HCT116 (cell line): ENCODE measurements around the gene MMS22L. TPM values are rescaled to one million over a fixed set of nuclear protein-coding genes. Genes with fewer than 3 reads are reported as not detected.

Source experiments
- ATAC-seq: fragments of 200-7000 bp; cut with Tn5 transposase; 2 replicates; pipeline ENCODE4 v1.9.1; 2020; ENCODE audit warnings: mild to moderate bottlenecking, moderate library complexity
- BruUV-seq: library from RNA; stranded (reverse); fragments of 400-500 nt; replicated peaks from 2 replicates; lab custom pipeline; 2021; lab: Mats Ljungman, UMichigan
- CTCF ChIA-PET: fragments of 300-600 bp; sonication (Branson Sonifier 250); formaldehyde crosslinking; loops from one replicate; lab custom pipeline; 2021; ENCODE audit warnings: antibody characterized with exemption; lab: Charles Lee
- POLR2A ChIA-PET: fragments of 300-600, 350-600 bp; sonication (Branson Sonifier 250); formaldehyde crosslinking; loops from one replicate; lab custom pipeline; 2021; ENCODE audit warnings: antibody characterized with exemption; lab: Charles Lee
- RAD21 ChIA-PET, 2 experiments: fragments of 300-600 bp; sonication (Branson Sonifier 250); formaldehyde crosslinking; loops; one replicate each; lab custom pipeline; 2023; ENCODE audit warnings: low total read pairs in 2 of 2; ENCODE audit not compliant: uncharacterized antibody in 2 of 2, unreplicated experiment in 2 of 2, low non-redundant PET in 1 of 2; lab: Charles Lee
- DNase-seq: peaks from one replicate; pipeline ENCODE4 v3.0.0-alpha.2; 2010; ENCODE audit warnings: low read depth, low spot score
- H2AFZ ChIP-seq: fragments of 200-600 bp; shearing (Covaris generic), sonication (generic); 2 replicates; pipeline ENCODE4 v1.6.1; 2017; ENCODE audit warnings: low read depth, mixed run types, mixed read lengths, antibody characterized with exemption, low read length; ENCODE audit not compliant: poor library complexity, severe bottlenecking
- H3K27ac ChIP-seq: 2 replicates; pipeline ENCODE4 v1.5.1; 2012; ENCODE audit warnings: low read depth, low read length
- H3K27me3 ChIP-seq: fragments of 200-600 bp; sonication (generic); 2 replicates; pipeline ENCODE4 v1.6.1; 2016; ENCODE audit warnings: mixed run types, low read length, mixed read lengths; ENCODE audit not compliant: insufficient read depth
- H3K36me3 ChIP-seq, 2 experiments: fragments of 200-500 bp in 1 of 2; fragments of 200-600 bp in 1 of 2; sonication (Bioruptor generic) in 1 of 2; sonication (generic) in 1 of 2; 2 replicates each; pipeline versions ENCODE4 v1.5.1 to v1.6.1; 2014 to 2016; ENCODE audit warnings: low read length in 2 of 2, inconsistent platforms in 1 of 2, mixed read lengths in 1 of 2, mixed run types in 1 of 2; ENCODE audit not compliant: insufficient read depth in 2 of 2, control insufficient read depth in 1 of 2
- H3K4me1 ChIP-seq, 2 experiments: fragments of 200-600 bp in 1 of 2; sonication (generic) in 1 of 2; 2 replicates each; pipeline versions ENCODE4 v1.5.1 to v1.6.1; 2012 to 2017; ENCODE audit warnings: low read length in 2 of 2, inconsistent platforms in 1 of 2, mild to moderate bottlenecking in 1 of 2, mixed read lengths in 1 of 2, mixed run types in 1 of 2, moderate library complexity in 1 of 2; ENCODE audit not compliant: insufficient read depth in 2 of 2, control insufficient read depth in 1 of 2
- H3K4me2 ChIP-seq: fragments of 200-600 bp; sonication (generic); 2 replicates; pipeline ENCODE4 v1.6.1; 2017; ENCODE audit warnings: mixed run types, low read length, mixed read lengths
- H3K4me3 ChIP-seq, 2 experiments: fragments of 200-600 bp in 1 of 2; sonication (generic) in 1 of 2; replicated peaks in 1 of 2; 2 replicates each; pipeline ENCODE4 v1.5.1; 2011 to 2016; ENCODE audit warnings: low read length in 2 of 2, control low read depth in 1 of 2, low read depth in 1 of 2, mild to moderate bottlenecking in 1 of 2, mixed read lengths in 1 of 2, mixed run types in 1 of 2
- H3K79me2 ChIP-seq: fragments of 200-600 bp; sonication (generic); 2 replicates; pipeline ENCODE4 v1.6.1; 2017; ENCODE audit warnings: mild to moderate bottlenecking, mixed run types, low read length, moderate library complexity, mixed read lengths; ENCODE audit not compliant: insufficient read depth
- H3K9ac ChIP-seq: fragments of 200-600 bp; sonication (generic); 2 replicates; pipeline ENCODE4 v1.6.1; 2016; ENCODE audit warnings: low read length, mixed read lengths
- H3K9me2 ChIP-seq: fragments of 200-600 bp; sonication (generic), shearing (Covaris generic); 2 replicates; pipeline ENCODE4 v1.6.1; 2017; ENCODE audit warnings: mixed run types, mild to moderate bottlenecking, moderate library complexity; ENCODE audit not compliant: insufficient read depth
- H3K9me3 ChIP-seq, 2 experiments: fragments of 200-500 bp in 1 of 2; fragments of 200-600 bp in 1 of 2; sonication (Bioruptor generic) in 1 of 2; sonication (generic) in 1 of 2; 2 replicates each; pipeline ENCODE4 v1.6.1; 2014 to 2017; ENCODE audit warnings: low read length in 2 of 2, mixed read lengths in 2 of 2, inconsistent platforms in 1 of 2, low read depth in 1 of 2, mild to moderate bottlenecking in 1 of 2, mixed run types in 1 of 2, moderate library complexity in 1 of 2; ENCODE audit not compliant: control insufficient read depth in 1 of 2, insufficient read depth in 1 of 2
- H4K20me1 ChIP-seq: fragments of 200-600 bp; sonication (generic), shearing (Covaris generic); 2 replicates; pipeline ENCODE4 v1.6.1; 2017; ENCODE audit warnings: mixed run types, mild to moderate bottlenecking, moderate library complexity; ENCODE audit not compliant: insufficient read depth
- CBX3 ChIP-seq: IDR thresholded peaks from 2 replicates; pipeline ENCODE4 v1.6.1; 2012; ENCODE audit warnings: low read depth
- EZH2phosphoT487 ChIP-seq: fragments of 200-600 bp; IDR thresholded peaks from 2 replicates; pipeline ENCODE4 v1.6.1; 2018; ENCODE audit warnings: antibody characterized with exemption, borderline replicate concordance
- FOSL1 ChIP-seq: IDR thresholded peaks from 2 replicates; pipeline ENCODE4 v1.6.1; 2012; ENCODE audit warnings: low read depth
- RAD21 ChIP-seq: IDR thresholded peaks from 2 replicates; pipeline ENCODE4 v1.6.1; 2012; ENCODE audit warnings: low read depth, mild to moderate bottlenecking
- TCF7L2 ChIP-seq: IDR thresholded peaks from 2 replicates; pipeline ENCODE4 v1.7.0; 2011; ENCODE audit warnings: borderline replicate concordance, inconsistent platforms; ENCODE audit not compliant: insufficient read depth, insufficient read length; ENCODE audit errors: extremely low read depth
- intact Hi-C: fragments of 100-400 bp; cut with micrococcal nuclease; formaldehyde crosslinking; loops from 2 replicates; pipeline ENCODE4 v1.10.0; 2022
- total RNA-seq: library from RNA; stranded (reverse); gene quantifications from one replicate; pipeline ENCODE4 v1.2.1, GENCODE V29; 2021; ENCODE audit not compliant: unreplicated experiment
- TF ChIP-seq, protein P1 (sequence below): IDR thresholded peaks from 2 replicates; pipeline ENCODE4 v1.6.1; 2011; ENCODE audit warnings: mild to moderate bottlenecking, low read length, moderate library complexity; ENCODE audit not compliant: insufficient replicate concordance; ENCODE audit errors: extremely low read depth
- TF ChIP-seq, protein P2 (sequence below), 3 experiments: fragments of 200-600 bp in 1 of 3; sonication (generic) in 1 of 3; IDR thresholded peaks in 2 of 3; conservative IDR thresholded peaks in 1 of 3; 2 replicates each; pipeline ENCODE4 v1.5.1; 2012 to 2017; ENCODE audit warnings: low read depth in 2 of 3, low read length in 2 of 3, antibody characterized with exemption in 1 of 3, borderline replicate concordance in 1 of 3, control low read depth in 1 of 3, mild to moderate bottlenecking in 1 of 3, mixed read lengths in 1 of 3, mixed run types in 1 of 3, moderate library complexity in 1 of 3; ENCODE audit not compliant: insufficient read depth in 1 of 3

The MMS22L gene
- total RNA-seq, 1 experiment from 2014 or later, result 44.1 TPM

DNA sequence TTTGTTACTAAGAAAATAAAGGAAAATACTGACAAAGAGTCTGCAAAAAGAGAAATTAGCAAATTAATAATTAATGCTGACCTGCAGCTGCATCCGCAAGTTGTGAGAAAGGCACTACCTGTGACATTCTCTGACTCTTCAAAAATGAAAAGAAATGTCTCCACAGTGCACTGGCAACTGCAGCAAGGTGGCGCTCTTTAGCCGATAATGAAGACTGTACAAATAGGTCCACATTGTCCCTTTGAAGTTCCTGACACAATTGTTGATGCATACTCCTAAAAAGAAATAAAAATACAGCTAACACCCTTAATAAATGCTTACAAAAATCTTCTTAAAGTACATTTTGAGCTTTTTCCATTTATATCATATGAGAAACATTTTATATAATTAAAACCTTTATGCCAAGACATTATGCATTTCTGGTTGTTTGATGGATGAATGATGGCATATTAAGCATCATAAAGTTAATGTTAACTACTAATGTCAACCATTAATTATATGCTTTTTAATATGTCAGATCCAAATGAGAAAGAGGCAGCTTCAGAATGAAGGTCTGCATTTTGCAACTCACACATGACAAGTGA is 96.5 kb downstream of the MMS22L start:
- ChIA-PET CTCF (interaction anchor here (0.9 to 1.2 kb wide), 2 partner anchors 12 to 18 kb away, joined by 3 read pairs; no protein-coding TSS in a partner anchor), POLR2A (no interaction called here), RAD21 (interaction anchor here in 1 of 2 experiments (0.7 kb wide), 1 partner anchor 96 kb away, joined by 3 read pairs; no protein-coding TSS in a partner anchor)
- TF ChIP-seq RAD21 (peak; percentile 77), CBX3 (no peak), TCF7L2 (peak; percentile 67), EZH2phosphoT487 (no peak), FOSL1 (no peak)
- TF ChIP-seq, protein P1, sequence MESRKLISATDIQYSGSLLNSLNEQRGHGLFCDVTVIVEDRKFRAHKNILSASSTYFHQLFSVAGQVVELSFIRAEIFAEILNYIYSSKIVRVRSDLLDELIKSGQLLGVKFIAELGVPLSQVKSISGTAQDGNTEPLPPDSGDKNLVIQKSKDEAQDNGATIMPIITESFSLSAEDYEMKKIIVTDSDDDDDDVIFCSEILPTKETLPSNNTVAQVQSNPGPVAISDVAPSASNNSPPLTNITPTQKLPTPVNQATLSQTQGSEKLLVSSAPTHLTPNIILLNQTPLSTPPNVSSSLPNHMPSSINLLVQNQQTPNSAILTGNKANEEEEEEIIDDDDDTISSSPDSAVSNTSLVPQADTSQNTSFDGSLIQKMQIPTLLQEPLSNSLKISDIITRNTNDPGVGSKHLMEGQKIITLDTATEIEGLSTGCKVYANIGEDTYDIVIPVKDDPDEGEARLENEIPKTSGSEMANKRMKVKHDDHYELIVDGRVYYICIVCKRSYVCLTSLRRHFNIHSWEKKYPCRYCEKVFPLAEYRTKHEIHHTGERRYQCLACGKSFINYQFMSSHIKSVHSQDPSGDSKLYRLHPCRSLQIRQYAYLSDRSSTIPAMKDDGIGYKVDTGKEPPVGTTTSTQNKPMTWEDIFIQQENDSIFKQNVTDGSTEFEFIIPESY, result no peak
- TF ChIP-seq, protein P2, sequence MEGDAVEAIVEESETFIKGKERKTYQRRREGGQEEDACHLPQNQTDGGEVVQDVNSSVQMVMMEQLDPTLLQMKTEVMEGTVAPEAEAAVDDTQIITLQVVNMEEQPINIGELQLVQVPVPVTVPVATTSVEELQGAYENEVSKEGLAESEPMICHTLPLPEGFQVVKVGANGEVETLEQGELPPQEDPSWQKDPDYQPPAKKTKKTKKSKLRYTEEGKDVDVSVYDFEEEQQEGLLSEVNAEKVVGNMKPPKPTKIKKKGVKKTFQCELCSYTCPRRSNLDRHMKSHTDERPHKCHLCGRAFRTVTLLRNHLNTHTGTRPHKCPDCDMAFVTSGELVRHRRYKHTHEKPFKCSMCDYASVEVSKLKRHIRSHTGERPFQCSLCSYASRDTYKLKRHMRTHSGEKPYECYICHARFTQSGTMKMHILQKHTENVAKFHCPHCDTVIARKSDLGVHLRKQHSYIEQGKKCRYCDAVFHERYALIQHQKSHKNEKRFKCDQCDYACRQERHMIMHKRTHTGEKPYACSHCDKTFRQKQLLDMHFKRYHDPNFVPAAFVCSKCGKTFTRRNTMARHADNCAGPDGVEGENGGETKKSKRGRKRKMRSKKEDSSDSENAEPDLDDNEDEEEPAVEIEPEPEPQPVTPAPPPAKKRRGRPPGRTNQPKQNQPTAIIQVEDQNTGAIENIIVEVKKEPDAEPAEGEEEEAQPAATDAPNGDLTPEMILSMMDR (IDR thresholded peaks at IDR 0.05 in 2 of 3, conservative IDR thresholded peaks at IDR 0.05 in 1 of 3; ENCODE audit: borderline replicate concordance in 1 of 3, insufficient read depth in 1 of 3, low read depth in 2 of 3, low read length in 2 of 3), result peak; percentile 65 to 97 (median 87); a peak in 5 of 6 replicates
- H3K36me3 ChIP-seq, result no peaks in the 10 kb centered on the region
- no TSS peak for BruUV-seq
- H3K9me3 ChIP-seq, result no peaks in the 10 kb centered on the region
- peak; percentile 90 for ATAC-seq
- H3K9ac ChIP-seq, result no peak overlapping the region
- H3K27ac ChIP-seq, result no peak overlapping the region
- H3K4me1 ChIP-seq, result no peaks in the 10 kb centered on the region
- no peaks in the 10 kb centered on the region for H3K9me2 ChIP-seq
- no peaks in the 10 kb centered on the region for H3K79me2 ChIP-seq
- no peaks in the 10 kb centered on the region for H3K27me3 ChIP-seq
- no peak overlapping the region for H3K4me3 ChIP-seq
- intact Hi-C loops, result loop anchor here (1.0 to 10.0 kb wide), 4 partner anchors 208 to 1658 kb away; no protein-coding TSS in a partner anchor
- no peak overlapping the region for H2AFZ ChIP-seq
- no peaks in the 10 kb centered on the region for H4K20me1 ChIP-seq
- H3K4me2 ChIP-seq, result no peak overlapping the region
- peak; percentile 42 for DNase-seq
